Neuronal stem cell (in vitro differentiated cells): ENCODE results near the gene SOBP.

Experiments used
- DNase-seq: peaks from one replicate; pipeline ENCODE4 v3.0.0-alpha.2; 2013; ENCODE audit warnings: low spot score
- H2AFZ ChIP-seq: one replicate; pipeline ENCODE4 v1.6.1; 2013; ENCODE audit warnings: mild to moderate bottlenecking, low read length, inconsistent platforms
- H2AK5ac ChIP-seq: 2 replicates; pipeline ENCODE4 v1.6.1; 2013; ENCODE audit warnings: low read depth, mild to moderate bottlenecking, inconsistent platforms, low read length, moderate library complexity, mixed read lengths
- H2BK120ac ChIP-seq: 2 replicates; pipeline ENCODE4 v1.6.1; 2013; ENCODE audit warnings: low read depth, mild to moderate bottlenecking, inconsistent platforms, low read length, moderate library complexity, mixed read lengths
- H2BK12ac ChIP-seq: one replicate; pipeline ENCODE4 v1.6.1; 2013; ENCODE audit warnings: low read length, inconsistent platforms
- H2BK15ac ChIP-seq: 2 replicates; pipeline ENCODE4 v1.6.1; 2013; ENCODE audit warnings: mild to moderate bottlenecking, low read length, inconsistent platforms, mixed read lengths
- H2BK5ac ChIP-seq: one replicate; pipeline ENCODE4 v1.6.1; 2013; ENCODE audit warnings: inconsistent platforms, mild to moderate bottlenecking, low read length, moderate library complexity
- H3K14ac ChIP-seq: one replicate; pipeline ENCODE4 v1.6.1; 2013; ENCODE audit warnings: low read length, inconsistent platforms
- H3K18ac ChIP-seq: 2 replicates; pipeline ENCODE4 v1.6.1; 2013; ENCODE audit warnings: low read length, inconsistent platforms
- H3K23ac ChIP-seq: 2 replicates; pipeline ENCODE4 v1.6.1; 2013; ENCODE audit warnings: low read depth, mild to moderate bottlenecking, mixed read lengths, low read length, inconsistent platforms; ENCODE audit not compliant: poor library complexity
- H3K27ac ChIP-seq: replicated peaks from 3 replicates; pipeline ENCODE4 v1.5.1; 2013; ENCODE audit warnings: low read length, inconsistent platforms
- H3K27me3 ChIP-seq, 3 experiments: 2 replicates each; pipeline ENCODE4 v1.6.1; 2013; ENCODE audit warnings: low read length in 3 of 3, mild to moderate bottlenecking in 2 of 3, inconsistent platforms in 1 of 3, low read depth in 1 of 3, mixed read lengths in 1 of 3, moderate library complexity in 1 of 3; ENCODE audit not compliant: control insufficient read depth in 3 of 3, insufficient read depth in 3 of 3
- H3K36me3 ChIP-seq, 2 donors: replicated peaks in 1 of 2; 2 replicates each; pipeline ENCODE4 v1.6.1; 2013; ENCODE audit warnings: low read length in 2 of 2; ENCODE audit not compliant: control insufficient read depth in 2 of 2, insufficient read depth in 2 of 2
- H3K4ac ChIP-seq: 2 replicates; pipeline ENCODE4 v1.6.1; 2013; ENCODE audit warnings: inconsistent platforms, mild to moderate bottlenecking, low read length, moderate library complexity
- H3K4me1 ChIP-seq, 2 donors: 1 replicate in 1 of 2; 2 replicates in 1 of 2; pipeline ENCODE4 v1.6.1; 2013; ENCODE audit warnings: low read length in 2 of 2, low read depth in 1 of 2; ENCODE audit not compliant: control insufficient read depth in 2 of 2, insufficient read depth in 1 of 2
- H3K4me2 ChIP-seq: one replicate; pipeline ENCODE4 v1.6.1; 2013; ENCODE audit warnings: mild to moderate bottlenecking, low read length, inconsistent platforms; ENCODE audit not compliant: insufficient read depth, poor library complexity, severe bottlenecking
- H3K4me3 ChIP-seq, 2 donors: 2 replicates each; pipeline ENCODE4 v1.5.1; 2013; ENCODE audit warnings: low read length in 2 of 2, mild to moderate bottlenecking in 2 of 2, inconsistent platforms in 1 of 2, moderate library complexity in 1 of 2
- H3K79me1 ChIP-seq: one replicate; pipeline ENCODE4 v1.6.1; 2013; ENCODE audit warnings: low read depth, mild to moderate bottlenecking, inconsistent platforms, low read length, moderate library complexity
- H3K9ac ChIP-seq: one replicate; pipeline ENCODE4 v1.6.1; 2013; ENCODE audit warnings: mild to moderate bottlenecking, low read depth, low read length, inconsistent platforms; ENCODE audit not compliant: poor library complexity
- H3K9me3 ChIP-seq, 2 donors: replicated peaks in 1 of 2; 2 replicates each; pipeline versions ENCODE3 to v1.6.1; 2013; ENCODE audit warnings: low read length in 2 of 2, mild to moderate bottlenecking in 2 of 2, inconsistent platforms in 1 of 2, low read depth in 1 of 2, mixed read lengths in 1 of 2, moderate library complexity in 1 of 2; ENCODE audit not compliant: control insufficient read depth in 2 of 2, insufficient read depth in 1 of 2
- H4K8ac ChIP-seq: one replicate; pipeline ENCODE4 v1.6.1; 2013; ENCODE audit warnings: low read depth, mild to moderate bottlenecking, inconsistent platforms, low read length, moderate library complexity
- H4K91ac ChIP-seq: one replicate; pipeline ENCODE4 v1.6.1; 2013; ENCODE audit warnings: low read length, low read depth, mild to moderate bottlenecking, inconsistent platforms; ENCODE audit not compliant: poor library complexity
- WGBS, 2 donors: extraction: QIAGEN DNeasy Blood & Tissue Kit; methylation state at CpG; one replicate each; pipeline ENCODE4 v1.1.7; 2013; ENCODE audit warnings: missing lambda C conversion rate in 2 of 2, mixed read lengths in 1 of 2; ENCODE audit not compliant: insufficient read length in 2 of 2, insufficient replicate concordance in 1 of 2; ENCODE audit errors: extremely low coverage in 2 of 2; 5-methylcytosine and 5-hydroxymethylcytosine counted together

The SOBP gene

DNA sequence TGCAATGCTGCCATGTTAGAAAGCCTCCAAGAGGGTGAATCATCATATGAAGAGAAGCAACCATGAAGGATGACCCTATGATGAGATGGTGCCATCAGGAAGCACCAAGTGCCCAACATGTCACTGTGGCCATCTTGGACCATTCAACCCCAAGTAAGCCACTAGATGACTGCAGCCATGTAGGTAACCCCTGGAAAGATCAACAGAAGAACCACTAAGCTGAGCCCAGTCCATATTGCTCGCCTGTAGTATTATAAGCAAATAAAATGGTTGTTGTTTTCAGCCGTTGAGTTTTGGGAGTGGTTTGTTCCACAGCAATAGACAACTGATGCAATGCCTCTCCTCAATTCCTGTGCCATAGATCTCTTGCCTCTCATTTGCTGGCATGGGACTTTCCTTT, 193.3 kb downstream of the SOBP start:
- peaks cover 0 to 2% (median 0%) of the 10 kb centered on the region in 3 experiments for H3K27me3 ChIP-seq
- H2BK15ac ChIP-seq = no peak overlapping the region
- H3K18ac ChIP-seq = no peak overlapping the region
- no peaks in the 10 kb centered on the region for H3K79me1 ChIP-seq
- no peak overlapping the region for H3K4me2 ChIP-seq
- no peak for DNase-seq
- H2BK5ac ChIP-seq = no peak overlapping the region
- no peak overlapping the region for H3K4ac ChIP-seq
- no peak overlapping the region for H3K23ac ChIP-seq
- peaks cover 0 to 2% of the 10 kb centered on the region in 2 donors for H3K4me1 ChIP-seq
- no peaks in the 10 kb centered on the region for H3K36me3 ChIP-seq
- no peak overlapping the region for H3K27ac ChIP-seq
- H3K4me3 ChIP-seq = no peak overlapping the region
- H3K9me3 ChIP-seq = peaks cover 8 to 10% of the 10 kb centered on the region in 2 donors
- H2BK120ac ChIP-seq = no peak overlapping the region
- no CpG with 5 or more reads among the region's 2 CpGs for WGBS, 2 donors
- H2AFZ ChIP-seq = no peak overlapping the region
- H4K8ac ChIP-seq = no peak overlapping the region
- no peak overlapping the region for H3K9ac ChIP-seq
- no peak overlapping the region for H2AK5ac ChIP-seq
- no peak overlapping the region for H4K91ac ChIP-seq
- H2BK12ac ChIP-seq = no peak overlapping the region
- H3K14ac ChIP-seq = no peak overlapping the region

DNA sequence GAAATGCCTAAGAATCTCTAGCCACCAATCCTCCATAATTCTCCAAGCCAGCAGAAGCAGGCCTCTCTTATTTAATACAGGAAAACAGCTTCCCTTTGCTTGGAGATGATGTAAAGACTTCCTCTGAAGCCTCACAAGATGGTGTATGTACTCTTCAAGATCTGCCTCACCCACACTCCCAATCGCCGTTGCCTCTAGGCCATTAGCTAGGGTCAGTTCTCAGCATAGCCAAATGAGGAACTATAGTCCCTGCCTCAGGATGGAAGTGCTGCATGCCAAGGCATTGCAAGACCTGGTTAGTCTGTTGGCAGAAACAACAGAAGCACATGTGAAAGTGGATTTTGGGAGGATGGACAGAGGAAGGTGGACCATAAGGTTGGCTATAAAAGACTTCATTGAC, 195.1 kb downstream of the SOBP start:
- Histone ChIP-seq H2AFZ (no peak overlapping the region), H3K27me3 (peaks cover 0 to 2% (median 0%) of the 10 kb centered on the region in 3 experiments), H3K4me3 (no peak overlapping the region), H2AK5ac (no peak overlapping the region), H3K9me3 (peaks cover 10% of the 10 kb centered on the region in 2 donors), H2BK15ac (no peak overlapping the region), H3K4ac (no peak overlapping the region), H3K79me1 (no peaks in the 10 kb centered on the region), H3K9ac (no peak overlapping the region), H3K18ac (no peak overlapping the region), H2BK5ac (no peak overlapping the region), H4K91ac (no peak overlapping the region), H3K27ac (no peak overlapping the region), H2BK12ac (no peak overlapping the region), H4K8ac (no peak overlapping the region), H2BK120ac (no peak overlapping the region), H3K4me2 (no peak overlapping the region), H3K23ac (no peak overlapping the region), H3K14ac (no peak overlapping the region), H3K4me1 (peaks cover 0 to 4% of the 10 kb centered on the region in 2 donors), H3K36me3 (no peaks in the 10 kb centered on the region)
- DNase-seq = no peak
- WGBS, 2 donors = no CpG with 5 or more reads among the region's 2 CpGs

DNA sequence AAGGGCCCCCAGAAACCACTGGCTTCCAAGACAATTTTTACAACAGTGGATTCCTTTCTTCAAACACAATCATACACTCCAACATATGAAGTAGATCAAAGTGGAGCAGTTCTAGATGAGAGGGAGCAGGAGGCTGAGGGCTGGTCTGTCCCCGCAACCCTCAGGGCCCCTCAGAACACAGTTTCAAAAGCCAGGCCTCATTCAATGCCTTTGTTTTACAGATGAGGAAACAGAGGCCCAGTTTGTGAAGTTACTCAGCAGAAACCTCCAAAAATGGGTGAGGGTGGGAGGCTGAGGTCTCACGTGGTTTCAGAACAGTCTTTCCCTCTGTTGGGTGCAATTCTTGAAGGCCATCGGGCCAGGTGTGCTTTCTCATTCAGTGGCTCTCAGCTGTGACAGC, 199.3 kb downstream of the SOBP start:
- no peaks in the 10 kb centered on the region for H3K79me1 ChIP-seq
- H3K23ac ChIP-seq = no peak overlapping the region
- no peak for DNase-seq
- peaks cover 7 to 8% of the 10 kb centered on the region in 2 donors for H3K9me3 ChIP-seq
- no peak overlapping the region for H2BK120ac ChIP-seq
- no peak overlapping the region for H2BK5ac ChIP-seq
- H4K91ac ChIP-seq = no peak overlapping the region
- no peaks in the 10 kb centered on the region for H3K36me3 ChIP-seq
- H3K14ac ChIP-seq = peak overlapping the region; percentile 43
- peaks cover 0 to 2% (median 0%) of the 10 kb centered on the region in 3 experiments for H3K27me3 ChIP-seq
- no peak overlapping the region for H3K9ac ChIP-seq
- no CpG with 5 or more reads among the region's 3 CpGs for WGBS, 2 donors
- peak overlapping the region; percentile 25 for H2BK12ac ChIP-seq
- no peak overlapping the region for H3K18ac ChIP-seq
- no peak overlapping the region for H3K4ac ChIP-seq
- H4K8ac ChIP-seq = no peak overlapping the region
- no peak overlapping the region for H3K4me3 ChIP-seq
- no peak overlapping the region for H3K27ac ChIP-seq
- H2BK15ac ChIP-seq = no peak overlapping the region
- H3K4me1 ChIP-seq = peaks cover 10 to 20% of the 10 kb centered on the region in 2 donors
- no peak overlapping the region for H3K4me2 ChIP-seq
- peak overlapping the region; percentile 33 for H2AK5ac ChIP-seq
- H2AFZ ChIP-seq = peak overlapping the region; percentile 96

DNA sequence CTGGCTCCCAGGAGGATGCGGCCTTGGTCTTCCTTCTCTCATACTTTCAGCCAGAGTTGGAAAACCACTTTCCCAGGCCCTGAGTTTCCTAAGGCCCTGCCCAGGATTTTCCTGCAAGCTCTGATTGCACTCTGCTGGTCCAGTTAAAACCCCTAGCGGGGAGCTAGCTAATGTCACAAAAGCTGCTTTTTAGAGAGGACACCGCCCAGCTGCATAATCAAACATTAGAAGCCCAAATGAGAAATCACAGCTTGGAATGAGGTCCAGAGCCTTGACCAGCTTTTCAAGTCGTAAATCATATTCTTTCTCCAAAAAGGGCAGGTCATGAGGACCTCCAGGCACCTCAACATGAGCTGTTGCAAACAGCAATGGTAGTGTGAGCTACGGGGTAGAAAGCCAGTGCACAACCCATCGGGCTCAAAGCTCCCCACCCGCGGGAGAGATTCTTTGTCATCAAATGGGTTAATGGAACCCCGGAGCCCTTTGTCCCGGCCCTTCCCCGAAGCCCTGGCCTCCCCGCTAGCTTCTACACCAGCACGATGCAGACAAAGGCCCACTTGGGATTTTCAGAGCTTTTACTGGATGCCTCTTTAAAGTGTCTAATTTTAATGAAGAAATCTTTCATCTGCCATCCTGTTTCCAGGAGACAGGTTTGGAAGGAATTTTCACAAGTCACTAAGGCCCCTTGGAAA, 200.2 kb downstream of the SOBP start:
- Histone ChIP-seq H2BK5ac (no peak overlapping the region), H2AFZ (peak overlapping the region; percentile 96), H3K36me3 (no peaks in the 10 kb centered on the region), H3K27ac (no peak overlapping the region), H3K9ac (no peak overlapping the region), H3K9me3 (peaks cover 2 to 8% of the 10 kb centered on the region in 2 donors), H3K4me3 (no peak overlapping the region), H2BK12ac (no peak overlapping the region), H2BK120ac (no peak overlapping the region), H2BK15ac (no peak overlapping the region), H2AK5ac (no peak overlapping the region), H4K91ac (no peak overlapping the region), H3K4ac (no peak overlapping the region), H3K18ac (no peak overlapping the region), H3K27me3 (peaks cover 0 to 2% (median 0%) of the 10 kb centered on the region in 3 experiments), H3K23ac (no peak overlapping the region), H3K79me1 (no peaks in the 10 kb centered on the region), H3K4me2 (no peak overlapping the region), H4K8ac (no peak overlapping the region), H3K14ac (no peak overlapping the region), H3K4me1 (peaks cover 10 to 20% of the 10 kb centered on the region in 2 donors)
- no peak for DNase-seq
- no CpG with 5 or more reads among the region's 13 CpGs for WGBS, 2 donors
